ENCODE measurements around the gene PSMG2.

The PSMG2 gene

DNA sequence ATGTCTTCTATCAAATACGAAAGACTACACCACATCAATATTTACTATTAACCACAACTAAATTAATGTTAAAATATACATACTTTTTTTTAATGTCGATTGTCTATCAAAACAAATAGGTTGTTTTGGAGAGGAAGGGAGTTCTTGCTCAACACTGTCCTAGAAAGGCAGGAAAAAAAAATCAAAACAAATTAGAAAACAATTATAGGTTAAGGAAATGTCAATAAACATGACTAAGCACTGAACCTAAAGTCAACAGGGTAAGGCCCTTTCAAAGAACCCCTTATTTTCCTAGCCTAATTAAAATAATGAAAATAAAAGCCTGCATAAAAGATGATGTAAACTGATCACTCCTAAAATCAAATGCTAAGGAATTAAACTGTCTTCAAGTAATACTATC, 3.1 kb upstream of the PSMG2 start:
- no peak overlapping the region for H3K4me3 Mint-ChIP-seq
- peaks cover 26% of the 10 kb centered on the region for H3K36me3 Mint-ChIP-seq (ENCODE audit: low read depth)
- H3K9me3 Mint-ChIP-seq: no peaks in the 10 kb centered on the region
- H3K4me1 Mint-ChIP-seq (ENCODE audit: low read depth): peaks cover 29% of the 10 kb centered on the region
- no peaks in the 10 kb centered on the region for H3K27me3 Mint-ChIP-seq (ENCODE audit: low read depth)
- no peak overlapping the region for H3K27ac Mint-ChIP-seq

DNA sequence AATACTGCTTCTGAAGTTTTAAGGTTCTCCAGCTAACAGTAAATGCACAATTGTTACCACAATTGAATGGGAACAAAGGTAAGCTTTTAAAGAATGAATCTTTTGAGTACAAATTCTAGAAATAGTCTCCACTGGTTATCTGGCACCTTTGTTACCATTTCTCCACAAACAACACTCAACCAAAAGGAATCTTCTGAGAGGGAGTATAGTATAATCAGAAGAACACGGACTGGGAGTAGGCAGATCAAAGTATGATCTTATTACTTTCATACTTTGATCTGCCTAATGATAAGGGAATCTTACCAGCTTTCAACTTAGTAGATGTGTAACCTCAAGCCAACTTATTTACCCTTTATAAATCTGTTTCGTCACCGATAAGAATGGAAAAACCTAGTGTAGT, 1.7 kb upstream of the PSMG2 start:
- peaks cover 38% of the 10 kb centered on the region for H3K4me1 Mint-ChIP-seq (ENCODE audit: low read depth)
- peak overlapping the region; percentile 95 for H3K4me3 Mint-ChIP-seq
- no peaks in the 10 kb centered on the region for H3K27me3 Mint-ChIP-seq (ENCODE audit: low read depth)
- H3K36me3 Mint-ChIP-seq (ENCODE audit: low read depth): peaks cover 26% of the 10 kb centered on the region
- no peaks in the 10 kb centered on the region for H3K9me3 Mint-ChIP-seq
- H3K27ac Mint-ChIP-seq: peak overlapping the region; percentile 97

DNA sequence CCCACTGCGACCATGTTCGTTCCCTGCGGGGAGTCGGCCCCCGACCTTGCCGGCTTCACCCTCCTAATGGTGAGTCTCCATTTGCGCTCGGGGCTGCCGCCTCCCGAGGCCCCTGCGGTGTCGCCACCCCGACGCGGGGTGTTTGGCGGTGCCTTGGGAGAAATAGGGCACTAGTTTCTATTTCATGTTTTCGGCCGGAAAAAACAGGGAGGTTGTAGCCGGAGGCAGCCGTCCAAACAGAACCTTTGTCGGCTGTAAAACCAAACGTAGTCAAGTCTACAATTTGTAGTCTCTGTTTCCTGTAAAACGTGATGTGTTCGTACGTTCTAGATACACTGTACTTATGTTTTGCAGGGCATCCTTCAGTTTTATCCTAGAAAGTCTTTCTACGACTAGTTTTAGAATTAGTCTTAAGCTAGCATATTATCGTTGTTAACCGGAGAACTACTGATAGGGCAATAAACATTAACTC, 290 bp downstream of the PSMG2 start:
- Mint-ChIP-seq H3K27ac (peak overlapping the region; percentile 97), H3K9me3 (no peaks in the 10 kb centered on the region), H3K4me3 (peak overlapping the region; percentile 95), H3K4me1 (ENCODE audit: low read depth) (peaks cover 44% of the 10 kb centered on the region), H3K36me3 (ENCODE audit: low read depth) (peaks cover 29% of the 10 kb centered on the region), H3K27me3 (ENCODE audit: low read depth) (no peaks in the 10 kb centered on the region)

DNA sequence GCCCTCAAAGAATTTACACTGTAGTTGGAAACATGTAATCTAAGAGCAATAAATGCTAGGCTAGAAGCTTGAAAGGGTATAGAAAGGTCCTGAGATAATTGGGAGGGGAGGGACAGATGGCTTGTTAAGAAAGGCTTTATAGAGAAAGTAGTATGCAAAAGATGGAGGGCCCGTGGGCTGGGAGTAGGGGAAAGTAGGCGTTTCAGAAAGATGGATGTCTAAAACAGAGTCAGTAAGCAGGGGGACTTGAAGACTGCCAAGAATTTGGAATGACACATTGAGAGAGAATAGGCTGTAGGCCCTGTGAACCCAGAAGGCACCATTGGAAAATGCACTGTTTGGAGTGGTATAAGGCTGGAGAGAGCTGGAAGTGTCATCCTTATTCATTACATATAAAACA, 822 bp downstream of the PSMG2 start:
- peaks cover 42% of the 10 kb centered on the region for H3K4me1 Mint-ChIP-seq (ENCODE audit: low read depth)
- peak overlapping the region; percentile 97 for H3K27ac Mint-ChIP-seq
- H3K36me3 Mint-ChIP-seq (ENCODE audit: low read depth): peaks cover 28% of the 10 kb centered on the region
- H3K9me3 Mint-ChIP-seq: no peaks in the 10 kb centered on the region
- H3K4me3 Mint-ChIP-seq: peak overlapping the region; percentile 95
- no peaks in the 10 kb centered on the region for H3K27me3 Mint-ChIP-seq (ENCODE audit: low read depth)

DNA sequence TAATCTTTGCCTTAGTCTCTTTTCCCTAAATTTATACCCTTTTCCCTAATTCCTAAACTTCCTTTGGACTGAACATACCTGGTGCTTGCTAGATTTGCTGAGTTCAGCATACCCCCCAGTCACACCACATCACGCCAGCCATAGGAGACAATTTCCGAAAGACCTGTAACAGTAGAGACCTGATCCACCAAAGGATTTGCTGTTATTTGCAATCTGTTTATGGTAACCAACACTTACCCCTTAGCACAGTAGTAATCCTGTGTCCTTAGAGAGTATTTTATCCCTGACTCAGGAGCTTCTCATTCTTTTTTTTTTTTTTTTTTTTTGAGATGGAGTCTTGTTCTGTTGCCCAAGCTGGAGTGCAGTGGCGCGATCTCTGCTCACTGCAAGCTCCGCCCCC, 8.6 kb downstream of the PSMG2 start:
- Mint-ChIP-seq H3K9me3 (no peaks in the 10 kb centered on the region), H3K36me3 (ENCODE audit: low read depth) (peaks cover 23% of the 10 kb centered on the region), H3K4me3 (no peak overlapping the region), H3K4me1 (ENCODE audit: low read depth) (peaks cover 10% of the 10 kb centered on the region), H3K27ac (no peak overlapping the region), H3K27me3 (ENCODE audit: low read depth) (no peaks in the 10 kb centered on the region)

DNA sequence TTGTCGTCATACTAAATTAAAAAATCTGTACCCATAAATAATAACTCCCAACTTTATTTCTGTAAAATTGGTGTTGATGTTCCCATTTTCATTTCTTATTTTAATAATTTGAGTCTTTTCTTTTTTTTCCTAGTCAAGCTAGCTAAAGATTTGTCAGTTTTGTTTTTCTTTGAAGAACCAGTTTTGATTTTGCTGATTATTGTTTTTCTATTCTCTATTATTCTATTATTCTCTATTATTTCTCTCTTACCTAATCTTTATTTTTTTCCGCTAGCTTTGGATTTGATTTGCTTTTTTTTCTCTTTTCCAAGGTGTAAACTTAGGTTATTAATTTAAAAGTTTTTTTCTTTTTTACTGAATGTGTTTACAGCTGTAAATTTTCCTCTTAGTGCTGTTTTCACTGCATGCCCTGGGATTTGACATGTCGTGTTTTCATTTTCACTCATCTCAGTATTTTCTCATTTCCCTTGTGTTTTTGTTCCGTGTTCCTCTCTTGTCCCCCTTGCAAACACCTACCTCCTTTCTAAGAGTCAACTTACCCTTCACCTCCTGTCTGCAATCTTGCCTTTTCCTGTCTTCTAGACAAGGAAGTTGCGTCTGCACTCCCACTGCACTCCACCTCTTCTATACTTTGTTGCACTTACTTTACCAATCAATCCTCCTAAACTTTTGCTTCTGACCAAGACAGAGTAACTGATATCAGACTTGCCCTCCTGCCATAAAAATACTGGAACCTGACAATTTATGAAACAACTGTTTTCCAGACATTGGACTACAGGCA, 18.8 kb downstream of the PSMG2 start:
- Mint-ChIP-seq H3K27ac (peak overlapping the region; percentile 34), H3K4me1 (ENCODE audit: low read depth) (peaks cover 13% of the 10 kb centered on the region), H3K27me3 (ENCODE audit: low read depth) (no peaks in the 10 kb centered on the region), H3K4me3 (peak overlapping the region; percentile 9), H3K36me3 (ENCODE audit: low read depth) (peaks cover 30% of the 10 kb centered on the region), H3K9me3 (no peaks in the 10 kb centered on the region)

DNA sequence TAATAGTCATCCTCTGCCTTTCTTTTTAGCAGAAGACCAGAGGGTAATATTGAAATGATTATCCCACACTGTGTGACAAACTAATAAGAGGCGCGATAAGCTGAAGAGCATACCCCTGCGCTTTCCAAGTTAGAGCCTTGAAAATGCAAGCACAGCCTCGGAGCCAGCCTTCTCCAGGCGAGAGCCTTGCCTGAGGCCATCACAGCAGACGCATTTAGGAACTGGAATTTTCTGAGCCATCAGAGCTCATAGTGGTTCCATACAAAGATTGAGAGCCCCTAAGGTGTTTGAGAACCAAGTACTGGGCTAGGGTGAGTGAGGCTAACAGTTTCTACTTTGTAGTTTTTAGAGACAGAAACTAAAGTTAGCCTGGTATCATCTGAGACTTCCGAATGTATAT, 19.9 kb downstream of the PSMG2 start:
- no peak overlapping the region for H3K4me3 Mint-ChIP-seq
- no peaks in the 10 kb centered on the region for H3K27me3 Mint-ChIP-seq (ENCODE audit: low read depth)
- H3K9me3 Mint-ChIP-seq: no peaks in the 10 kb centered on the region
- H3K4me1 Mint-ChIP-seq (ENCODE audit: low read depth): peaks cover 18% of the 10 kb centered on the region
- H3K27ac Mint-ChIP-seq: no peak overlapping the region
- peaks cover 31% of the 10 kb centered on the region for H3K36me3 Mint-ChIP-seq (ENCODE audit: low read depth)

DNA sequence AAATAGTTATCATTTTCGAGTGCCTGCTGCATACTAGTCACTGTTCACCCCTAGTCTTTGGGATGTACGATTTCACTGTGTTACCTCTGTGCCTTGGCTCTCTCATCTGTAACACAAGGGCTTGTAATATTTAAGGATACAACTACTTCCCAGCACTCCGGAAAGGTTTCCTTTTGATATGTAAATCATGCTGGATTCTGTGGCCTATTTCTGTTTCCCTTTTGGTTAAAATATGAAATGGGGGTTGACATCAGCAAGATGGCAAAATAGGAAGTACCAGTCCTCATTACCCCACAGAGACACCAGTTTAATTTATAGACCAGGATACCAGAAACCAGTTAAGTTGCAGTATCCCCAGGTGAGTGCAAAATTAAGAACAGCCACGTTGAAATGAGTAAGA, 23.5 kb downstream of the PSMG2 start:
- Mint-ChIP-seq H3K9me3 (no peaks in the 10 kb centered on the region), H3K27ac (no peak overlapping the region), H3K4me3 (no peak overlapping the region), H3K4me1 (ENCODE audit: low read depth) (peaks cover 12% of the 10 kb centered on the region), H3K36me3 (ENCODE audit: low read depth) (peaks cover 18% of the 10 kb centered on the region), H3K27me3 (ENCODE audit: low read depth) (no peaks in the 10 kb centered on the region)

DNA sequence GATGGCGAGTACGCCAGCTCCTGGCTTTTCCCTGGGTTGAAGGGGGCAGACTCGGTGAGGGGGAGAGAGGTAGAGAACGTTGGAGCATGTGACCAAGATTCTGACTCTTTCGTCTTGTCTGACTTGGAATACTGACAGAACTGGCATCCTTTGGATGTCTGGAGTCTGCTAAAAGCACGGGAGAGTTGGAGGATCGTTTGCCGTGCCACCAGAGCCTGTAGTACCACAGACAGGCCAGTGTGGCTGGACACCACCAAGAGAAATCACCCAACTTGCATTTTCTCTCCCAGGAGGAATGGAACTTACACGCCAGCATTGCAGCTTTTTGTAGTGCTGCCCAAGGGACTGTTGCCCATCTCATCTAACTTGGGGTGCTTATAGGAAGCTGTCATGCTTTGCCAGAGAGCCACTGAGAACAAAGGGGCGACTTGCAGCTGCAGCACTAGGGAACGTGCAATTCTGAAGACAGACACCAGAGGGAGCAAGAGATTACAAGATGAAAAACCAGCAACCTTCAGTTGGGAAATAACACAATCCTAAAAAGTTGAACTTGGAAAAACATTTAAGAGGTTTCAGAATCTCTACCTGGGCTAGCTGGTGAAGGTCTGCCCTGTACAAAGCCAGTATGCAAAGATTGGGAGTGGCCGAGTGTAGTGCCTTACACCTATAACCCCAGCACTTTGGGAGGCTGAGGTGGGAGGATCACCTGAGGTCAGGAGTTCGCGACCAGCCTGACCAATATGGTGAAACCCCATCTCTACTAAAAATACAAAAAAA, 24.1 kb downstream of the PSMG2 start:
- Mint-ChIP-seq H3K27me3 (ENCODE audit: low read depth) (no peaks in the 10 kb centered on the region), H3K36me3 (ENCODE audit: low read depth) (peaks cover 14% of the 10 kb centered on the region), H3K9me3 (no peaks in the 10 kb centered on the region), H3K27ac (no peak overlapping the region), H3K4me1 (ENCODE audit: low read depth) (peaks cover 10% of the 10 kb centered on the region), H3K4me3 (no peak overlapping the region)

DNA sequence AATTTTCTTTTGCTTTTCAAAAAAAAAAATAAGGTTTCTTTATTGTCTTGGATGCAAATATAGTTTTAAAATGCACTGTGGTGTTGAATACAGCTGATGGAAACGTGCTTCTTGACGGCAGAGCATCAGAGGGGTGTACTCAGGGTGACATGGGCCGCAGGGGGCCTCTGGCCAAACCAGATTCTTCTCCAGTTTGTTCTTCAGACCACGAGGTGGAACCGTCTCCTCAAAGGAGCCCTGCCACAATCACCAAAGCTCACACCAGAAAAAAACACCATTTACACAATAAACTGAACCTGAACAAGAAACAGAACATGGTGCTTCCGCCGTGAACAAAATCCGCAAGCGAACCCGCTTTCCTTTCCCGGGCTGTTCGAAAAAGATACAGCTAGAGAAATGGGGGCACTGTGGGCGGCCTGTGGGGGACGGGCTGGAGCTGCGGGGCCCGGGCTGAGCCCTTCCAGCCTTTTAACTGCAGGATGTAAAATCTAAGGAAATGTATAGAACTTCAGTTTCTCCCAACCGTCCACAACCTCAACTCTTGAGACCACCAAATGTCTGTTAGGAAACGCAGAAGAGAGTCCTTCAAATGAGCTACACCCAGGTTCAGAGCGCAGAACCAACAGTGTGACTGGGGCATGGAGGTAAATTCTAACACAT, 34.5 kb downstream of the PSMG2 start:
- Mint-ChIP-seq H3K9me3 (no peaks in the 10 kb centered on the region), H3K36me3 (ENCODE audit: low read depth) (no peaks in the 10 kb centered on the region), H3K4me3 (no peak overlapping the region), H3K4me1 (ENCODE audit: low read depth) (no peaks in the 10 kb centered on the region), H3K27me3 (ENCODE audit: low read depth) (no peaks in the 10 kb centered on the region), H3K27ac (no peak overlapping the region)

DNA sequence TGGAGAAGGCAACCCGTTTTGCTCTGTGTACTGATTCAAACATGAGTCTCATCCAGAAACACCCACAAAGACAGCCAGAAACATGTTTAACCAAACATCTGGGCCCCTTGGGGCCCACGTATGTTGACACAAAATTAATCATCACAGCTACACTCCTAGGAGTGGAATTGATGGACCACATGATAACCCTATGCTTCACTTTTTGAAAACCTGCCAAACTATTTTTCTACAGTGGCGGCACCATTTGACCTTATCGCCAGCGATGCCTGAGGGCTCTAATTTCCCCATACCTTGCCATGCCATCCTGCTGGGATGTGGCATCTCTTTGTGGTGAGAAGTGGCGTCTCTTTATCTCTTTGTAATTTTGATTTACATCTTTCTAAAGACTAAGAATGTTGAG, 38.5 kb downstream of the PSMG2 start:
- no peak overlapping the region for H3K4me3 Mint-ChIP-seq
- H3K36me3 Mint-ChIP-seq (ENCODE audit: low read depth): no peaks in the 10 kb centered on the region
- no peaks in the 10 kb centered on the region for H3K9me3 Mint-ChIP-seq
- peaks cover 2% of the 10 kb centered on the region for H3K4me1 Mint-ChIP-seq (ENCODE audit: low read depth)
- H3K27me3 Mint-ChIP-seq (ENCODE audit: low read depth): no peaks in the 10 kb centered on the region
- no peak overlapping the region for H3K27ac Mint-ChIP-seq

DNA sequence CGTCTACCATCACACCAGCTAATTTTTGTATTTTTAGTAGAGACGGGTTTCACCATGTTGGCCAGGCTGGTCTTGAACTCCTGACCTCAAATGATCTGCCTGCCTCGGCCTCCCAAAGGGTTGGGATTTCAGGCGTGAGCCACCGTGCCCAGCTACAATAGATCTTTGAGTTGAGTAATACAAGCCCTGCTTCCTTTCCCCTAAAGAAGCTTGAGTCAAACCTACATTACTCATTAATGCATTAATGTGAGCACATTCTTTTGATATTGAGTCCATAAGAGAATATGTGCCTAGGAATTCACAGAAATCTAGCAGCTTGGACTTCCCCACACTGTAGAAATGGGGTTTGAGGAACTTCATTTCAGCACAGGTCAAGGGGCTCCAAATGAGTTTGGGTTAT, 39.6 kb downstream of the PSMG2 start:
- Mint-ChIP-seq H3K4me3 (no peak overlapping the region), H3K4me1 (ENCODE audit: low read depth) (peaks cover 2% of the 10 kb centered on the region), H3K36me3 (ENCODE audit: low read depth) (no peaks in the 10 kb centered on the region), H3K27me3 (ENCODE audit: low read depth) (no peaks in the 10 kb centered on the region), H3K9me3 (no peaks in the 10 kb centered on the region), H3K27ac (no peak overlapping the region)

DNA sequence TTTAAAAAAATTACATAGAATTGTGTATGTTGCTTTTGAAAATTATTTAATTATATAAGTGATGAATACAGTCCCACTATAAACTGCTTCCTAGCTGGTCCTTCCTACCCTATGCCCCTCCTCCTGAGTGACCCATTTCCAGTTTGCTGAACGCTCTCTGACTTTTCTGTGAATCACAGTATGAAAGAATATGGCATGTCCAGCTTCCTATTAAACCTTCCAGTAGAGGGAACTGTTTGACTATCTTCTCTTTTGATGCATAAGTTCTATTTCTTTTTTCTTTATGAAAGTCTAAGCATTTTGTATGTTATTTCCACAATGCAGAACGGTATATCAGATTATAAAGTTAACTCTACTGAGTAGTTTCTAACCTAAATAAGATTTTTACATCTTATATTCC, 41.3 kb downstream of the PSMG2 start:
- no peaks in the 10 kb centered on the region for H3K9me3 Mint-ChIP-seq
- H3K4me1 Mint-ChIP-seq (ENCODE audit: low read depth): peaks cover 4% of the 10 kb centered on the region
- no peaks in the 10 kb centered on the region for H3K36me3 Mint-ChIP-seq (ENCODE audit: low read depth)
- H3K27ac Mint-ChIP-seq: no peak overlapping the region
- no peak overlapping the region for H3K4me3 Mint-ChIP-seq
- H3K27me3 Mint-ChIP-seq (ENCODE audit: low read depth): no peaks in the 10 kb centered on the region

DNA sequence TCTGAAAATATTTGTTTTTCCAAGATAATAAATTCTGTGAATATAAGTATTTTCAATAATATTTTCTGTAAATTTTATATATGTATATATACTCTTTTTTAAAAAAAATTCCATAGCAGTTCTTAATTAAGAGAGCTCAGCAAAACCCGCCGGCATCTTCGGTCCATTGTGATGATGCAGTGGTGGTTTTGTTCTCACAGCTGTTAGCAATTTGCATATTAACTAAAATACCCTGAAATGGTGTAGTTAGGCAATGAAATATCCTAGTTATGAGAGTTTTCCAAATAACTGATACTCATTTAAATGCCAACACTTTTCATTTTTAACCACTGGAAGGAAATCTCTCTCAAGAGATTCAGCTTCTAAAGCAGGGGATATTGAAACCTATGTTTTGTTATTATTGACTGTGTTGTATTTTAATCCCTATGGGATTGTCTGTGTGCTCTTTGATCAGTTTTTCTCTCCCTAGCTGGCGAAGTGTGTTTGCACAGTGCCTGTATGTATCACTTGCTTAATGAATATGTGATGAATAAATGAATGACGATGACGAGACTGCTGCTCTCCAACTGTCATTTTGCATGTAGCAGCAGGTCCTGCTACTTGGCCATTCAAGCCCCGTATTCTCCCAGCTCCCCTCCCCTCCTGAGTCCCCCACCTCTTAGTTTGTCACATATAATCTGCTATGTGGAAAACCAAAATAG, 42.4 kb downstream of the PSMG2 start:
- Mint-ChIP-seq H3K36me3 (ENCODE audit: low read depth) (no peaks in the 10 kb centered on the region), H3K9me3 (no peaks in the 10 kb centered on the region)

More for the DNA sequence above, 42.4 kb downstream of the PSMG2 start:
- Mint-ChIP-seq H3K4me1 (ENCODE audit: low read depth) (peaks cover 14% of the 10 kb centered on the region), H3K27me3 (ENCODE audit: low read depth) (no peaks in the 10 kb centered on the region), H3K4me3 (no peak overlapping the region), H3K27ac (no peak overlapping the region)

All from T-helper 1 cell treated with Interleukin-12 subunit alpha and Interleukin-12 subunit beta and Interleukin-4 antibody, amounts not matched to agents 30 μg/mL and 1 μg/mL, for 36 hours (primary cell).